Stimulated activated effector memory CD8-positive, alpha-beta T cell treated with anti-CD3 and anti-CD28 coated beads, Interleukin-12 subunit alpha, Interleukin-12 subunit beta, amount 100 ng/mL, for 72 hours (primary cell): Measurements from ENCODE around the gene ARHGAP26.
A peak's percentile ranks its signal among the peaks of the same experiment; 100 is the strongest.

Experiments used
- ATAC-seq: fragments of 150-1000 bp; cut with Tn5 transposase; 2 replicates; pipeline ENCODE4 v1.10.0; 2021
- DNase-seq, 2 donors: peaks; one replicate each; pipeline ENCODE4 v3.0.0; 2021 to 2022; ENCODE audit warnings: low spot score in 2 of 2
- H3K27ac Mint-ChIP-seq: one replicate; pipeline ENCODE4 v1.8.0; 2022; ENCODE audit warnings: mild to moderate bottlenecking, mixed read lengths
- H3K36me3 Mint-ChIP-seq: one replicate; pipeline ENCODE4 v1.8.0; 2022; ENCODE audit warnings: mild to moderate bottlenecking, mixed read lengths
- H3K4me1 Mint-ChIP-seq: one replicate; pipeline ENCODE4 v1.8.0; 2022; ENCODE audit warnings: mixed read lengths
- H3K4me3 Mint-ChIP-seq: one replicate; pipeline ENCODE4 v1.8.0; 2022; ENCODE audit warnings: mild to moderate bottlenecking, mixed read lengths
- H3K9me3 Mint-ChIP-seq: one replicate; pipeline ENCODE4 v1.8.0; 2022; ENCODE audit warnings: mixed read lengths

The ARHGAP26 gene

DNA sequence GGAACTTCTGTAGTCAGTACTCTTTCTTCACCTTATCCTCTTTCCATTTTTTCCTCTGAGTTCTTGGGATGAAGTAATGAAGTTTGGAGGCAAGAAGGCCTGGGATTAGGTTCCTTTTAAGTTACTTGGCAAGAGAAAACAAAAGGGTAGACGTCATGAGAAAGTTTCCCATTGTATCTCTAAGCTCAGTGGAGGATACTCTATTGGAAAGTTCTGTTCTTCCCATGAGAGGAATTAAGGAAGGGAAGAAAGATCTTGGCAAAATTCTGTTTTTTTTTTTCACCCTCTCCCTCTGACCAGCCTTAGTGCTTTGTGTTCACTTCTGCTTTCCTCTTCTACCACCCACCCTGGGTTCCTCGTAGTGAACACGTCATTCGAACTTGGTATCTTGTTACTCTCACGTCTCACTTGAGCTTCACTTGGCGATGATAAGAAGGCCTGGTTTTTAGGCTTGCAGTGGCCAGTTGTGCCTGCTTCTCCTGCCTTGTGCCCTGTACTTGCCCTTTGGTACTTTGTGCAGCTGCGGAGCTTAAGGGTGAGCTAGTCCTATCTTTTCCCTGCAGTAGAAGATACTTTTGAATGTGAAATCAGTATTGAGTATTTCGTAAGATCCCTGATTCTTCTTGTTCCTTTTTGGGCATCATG lies 67.0 kb downstream of the ARHGAP26 start:
- Mint-ChIP-seq H3K9me3 (no peaks in the 10 kb centered on the region), H3K36me3 (no peaks in the 10 kb centered on the region), H3K4me1 (peaks cover 56% of the 10 kb centered on the region), H3K27ac (no peak overlapping the region), H3K4me3 (no peak overlapping the region)
- ATAC-seq: no peak
- no peak for DNase-seq

DNA sequence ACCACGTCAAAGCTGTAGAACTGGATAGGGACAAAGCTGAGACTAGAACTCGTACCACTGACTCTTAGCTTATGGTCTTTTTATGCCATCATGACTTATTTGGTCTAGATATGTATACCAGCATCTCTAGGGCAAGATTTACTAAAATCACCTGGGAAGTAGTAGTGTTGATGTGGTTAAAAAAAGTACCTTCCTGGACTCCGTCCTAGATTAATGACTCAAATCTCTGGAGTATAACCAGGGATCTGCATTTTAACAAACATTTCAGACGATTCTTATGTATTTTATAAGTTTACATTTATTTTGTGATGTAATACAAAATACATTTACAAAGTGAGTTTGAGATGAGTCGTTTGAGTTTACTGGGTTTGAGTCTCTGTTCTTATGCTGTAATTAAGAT lies 68.7 kb downstream of the ARHGAP26 start:
- peaks cover 56% of the 10 kb centered on the region for H3K4me1 Mint-ChIP-seq

DNA sequence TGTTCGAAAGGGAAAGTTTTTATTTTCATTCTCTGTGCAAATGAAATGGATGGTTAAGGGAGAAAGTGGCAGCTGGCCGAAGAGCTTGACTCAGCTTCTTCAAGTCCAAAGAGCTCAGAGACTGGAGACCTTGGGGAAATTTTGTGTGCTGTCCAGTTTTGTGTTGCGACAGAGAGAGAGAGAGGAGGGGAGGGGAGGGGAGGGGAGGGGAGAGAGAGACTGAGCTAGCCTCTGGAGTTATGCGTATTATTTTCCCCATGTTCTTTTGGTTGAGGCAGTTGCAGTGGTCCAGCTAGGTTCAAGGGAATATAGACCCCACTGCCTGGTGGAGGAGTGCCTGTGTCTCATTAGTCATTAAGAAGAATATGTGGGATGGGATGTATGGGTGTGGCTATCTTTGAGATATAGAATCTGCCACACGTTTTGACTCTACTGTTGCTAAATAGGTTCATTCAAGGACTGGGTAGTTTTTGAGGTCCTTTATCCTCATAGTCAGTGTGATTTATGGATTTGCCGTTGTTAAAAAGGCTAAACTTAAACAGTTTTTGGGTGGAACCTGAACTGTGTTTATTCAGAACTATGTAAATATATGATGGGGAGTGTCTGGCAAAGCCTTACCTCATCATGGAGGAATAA lies 69.7 kb downstream of the ARHGAP26 start:
- ATAC-seq (no peak), DNase-seq (no peak)
- no peaks in the 10 kb centered on the region for H3K36me3 Mint-ChIP-seq
- H3K4me3 Mint-ChIP-seq: no peak overlapping the region
- peaks cover 53% of the 10 kb centered on the region for H3K4me1 Mint-ChIP-seq
- H3K27ac Mint-ChIP-seq: no peak overlapping the region
- H3K9me3 Mint-ChIP-seq: no peaks in the 10 kb centered on the region

More for the DNA sequence above, 68.7 kb downstream of the ARHGAP26 start:
- no peak for ATAC-seq
- no peak overlapping the region for H3K4me3 Mint-ChIP-seq
- H3K27ac Mint-ChIP-seq: no peak overlapping the region
- H3K9me3 Mint-ChIP-seq: no peaks in the 10 kb centered on the region
- H3K36me3 Mint-ChIP-seq: no peaks in the 10 kb centered on the region
- DNase-seq: no peak

DNA sequence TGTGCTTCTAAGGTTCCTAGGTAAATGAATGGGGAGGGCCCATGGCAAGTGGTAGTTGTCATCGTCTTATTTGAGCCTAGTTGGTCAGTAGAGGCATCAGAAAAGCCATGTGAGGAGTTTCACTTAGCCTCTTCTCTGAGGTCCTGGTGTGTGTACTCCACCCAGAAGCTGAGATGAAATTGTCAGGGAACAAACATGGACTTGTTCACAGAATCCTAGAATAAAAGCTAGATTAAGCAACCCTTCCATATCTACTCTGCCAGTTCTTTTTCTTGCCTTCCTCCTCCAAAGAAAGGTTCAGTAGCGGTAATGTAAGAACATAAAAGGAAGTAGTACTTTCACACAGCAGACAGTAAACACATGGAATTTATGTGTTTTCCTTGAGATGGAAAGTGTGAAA lies 70.4 kb downstream of the ARHGAP26 start:
- ATAC-seq: no peak
- Mint-ChIP-seq H3K4me3 (no peak overlapping the region), H3K9me3 (no peaks in the 10 kb centered on the region), H3K36me3 (no peaks in the 10 kb centered on the region), H3K27ac (no peak overlapping the region), H3K4me1 (peaks cover 53% of the 10 kb centered on the region)
- DNase-seq: no peak

DNA sequence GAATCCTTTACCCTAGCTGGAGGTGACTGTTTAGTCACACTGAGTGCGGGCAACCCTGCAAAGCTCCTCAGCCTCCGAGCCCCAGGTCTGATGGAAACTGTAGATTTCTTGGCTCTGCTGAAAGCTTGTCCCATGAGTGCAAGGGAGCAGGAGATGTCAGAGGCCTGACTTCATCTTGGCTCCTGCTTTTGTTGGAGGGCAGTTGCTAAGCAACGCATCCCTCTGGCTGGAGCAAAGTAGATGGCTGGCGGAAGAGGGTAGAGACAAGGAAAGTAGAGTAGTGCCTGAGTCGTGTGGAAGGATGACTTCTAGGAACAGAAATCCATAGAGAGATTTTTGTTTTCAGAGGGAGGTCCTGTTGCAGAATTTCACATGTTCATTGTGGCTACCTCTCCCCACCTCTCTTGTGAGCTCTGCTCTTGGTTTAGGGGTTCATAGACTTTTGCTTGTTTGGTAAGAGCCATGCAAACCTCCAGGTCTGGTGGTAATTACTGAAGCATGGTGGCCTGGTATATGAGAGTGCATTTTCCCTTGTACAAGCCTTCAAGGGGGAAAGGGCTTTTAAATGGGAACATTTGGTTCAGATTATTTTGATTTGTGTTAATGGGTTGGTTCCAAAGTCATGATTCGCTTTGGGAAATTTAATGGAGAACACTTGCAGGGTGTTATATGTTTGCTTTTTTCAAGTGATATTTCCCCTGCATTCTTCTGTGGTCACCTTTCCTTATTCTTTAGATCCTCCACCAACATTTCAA lies 71.5 kb downstream of the ARHGAP26 start:
- DNase-seq (no peak), ATAC-seq (no peak)
- Mint-ChIP-seq H3K36me3 (no peaks in the 10 kb centered on the region), H3K27ac (no peak overlapping the region), H3K4me1 (peaks cover 55% of the 10 kb centered on the region), H3K4me3 (no peak overlapping the region), H3K9me3 (no peaks in the 10 kb centered on the region)

DNA sequence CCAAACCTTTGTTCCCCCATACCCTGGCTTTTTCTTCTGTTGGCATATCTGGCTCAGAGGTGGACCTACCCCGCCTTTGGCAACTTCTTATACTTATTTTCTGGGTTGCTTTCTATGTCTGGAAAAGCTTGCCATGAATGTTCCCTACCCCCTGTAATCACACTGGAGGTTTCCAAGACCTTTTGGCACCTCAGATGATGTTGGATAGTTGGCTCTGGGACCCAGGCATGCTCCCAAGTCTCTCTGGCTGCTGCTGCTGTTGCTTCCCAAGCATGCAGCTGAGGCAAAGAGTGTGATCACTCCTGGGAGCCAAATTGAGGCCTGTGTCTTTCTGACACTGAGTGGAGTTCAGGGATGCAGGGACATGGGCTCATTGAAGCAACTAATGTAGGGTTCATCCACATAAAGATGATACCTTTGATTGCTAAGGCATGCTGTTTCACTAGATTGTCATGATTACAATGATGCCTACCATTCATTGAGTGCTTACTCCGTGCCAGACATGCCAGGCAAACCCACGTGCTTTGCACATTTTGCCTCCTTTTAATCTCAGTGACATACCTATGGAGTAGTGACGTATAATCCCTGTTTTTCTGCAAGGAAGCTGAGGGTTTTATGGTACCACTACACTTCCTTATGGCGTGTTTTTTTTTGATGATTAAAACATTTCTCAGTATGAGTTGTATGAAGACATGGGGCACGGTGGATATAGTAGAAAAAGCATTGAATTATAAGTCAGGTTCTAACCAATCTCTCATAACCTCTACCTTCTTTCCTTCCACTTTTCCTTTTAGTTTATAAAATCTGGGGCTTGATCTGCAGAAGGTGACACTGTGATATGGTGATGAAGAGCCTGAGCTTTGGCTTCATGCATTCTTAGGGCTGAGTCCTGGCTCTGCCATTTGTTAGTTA lies 73.1 kb downstream of the ARHGAP26 start:
- Mint-ChIP-seq H3K27ac (no peak overlapping the region), H3K4me1 (peaks cover 60% of the 10 kb centered on the region), H3K36me3 (no peaks in the 10 kb centered on the region), H3K9me3 (no peaks in the 10 kb centered on the region), H3K4me3 (no peak overlapping the region)
- ATAC-seq (peak; percentile 50), DNase-seq (no peak)

DNA sequence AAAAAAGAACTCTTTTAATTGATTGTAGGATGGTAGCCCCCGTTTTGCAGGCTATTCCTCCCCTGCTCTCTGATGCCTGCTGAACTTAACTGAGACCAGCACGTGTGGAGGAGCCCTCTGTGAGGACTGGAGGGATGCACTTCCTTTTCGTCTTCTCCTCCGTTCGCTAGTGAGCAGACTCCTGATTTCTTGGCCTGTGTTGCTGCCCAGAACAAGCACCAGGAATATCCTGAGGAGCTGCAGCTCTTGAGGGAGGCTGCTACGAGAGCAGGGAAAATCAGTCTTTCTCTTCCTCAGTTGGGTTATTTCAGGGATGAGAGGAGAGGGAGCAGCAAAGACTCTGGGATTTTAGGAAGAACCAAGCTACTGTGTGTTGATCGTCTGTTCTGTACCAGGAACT lies 74.7 kb downstream of the ARHGAP26 start:
- Mint-ChIP-seq H3K4me1 (peaks cover 75% of the 10 kb centered on the region), H3K36me3 (no peaks in the 10 kb centered on the region), H3K27ac (peak overlapping the region; percentile 61), H3K9me3 (no peaks in the 10 kb centered on the region), H3K4me3 (peak overlapping the region; percentile 38)
- ATAC-seq: no peak
- DNase-seq: no peak

DNA sequence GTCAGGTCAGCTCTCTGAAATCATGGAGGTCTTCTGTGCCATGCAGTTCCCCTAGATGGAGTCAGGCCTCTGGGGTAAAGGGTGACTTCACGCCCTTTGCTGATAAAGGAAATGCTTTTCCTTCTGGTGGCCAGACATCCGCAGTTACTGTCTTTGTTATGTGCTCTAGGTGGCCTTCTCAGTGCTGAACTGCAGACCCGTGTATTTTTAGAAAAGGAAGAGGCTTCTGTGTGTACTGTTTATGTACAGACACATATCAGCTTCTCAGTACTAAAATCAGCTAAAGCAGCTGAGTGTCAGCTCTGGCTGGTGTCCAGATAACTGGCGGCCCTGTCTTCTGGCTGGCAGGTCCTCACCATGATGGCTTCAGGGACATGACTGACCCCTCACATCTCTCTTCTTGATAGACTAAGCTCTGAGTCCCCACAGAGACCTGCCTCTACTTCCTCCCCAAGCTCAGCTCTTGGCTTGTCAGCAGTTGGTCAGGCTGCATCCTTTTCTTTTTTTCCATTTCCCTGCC lies 75.3 kb downstream of the ARHGAP26 start:
- Mint-ChIP-seq H3K9me3 (no peaks in the 10 kb centered on the region), H3K4me3 (peak overlapping the region; percentile 38), H3K36me3 (no peaks in the 10 kb centered on the region), H3K27ac (peak overlapping the region; percentile 61), H3K4me1 (peaks cover 81% of the 10 kb centered on the region)
- ATAC-seq (peak; percentile 66), DNase-seq (no peak)

DNA sequence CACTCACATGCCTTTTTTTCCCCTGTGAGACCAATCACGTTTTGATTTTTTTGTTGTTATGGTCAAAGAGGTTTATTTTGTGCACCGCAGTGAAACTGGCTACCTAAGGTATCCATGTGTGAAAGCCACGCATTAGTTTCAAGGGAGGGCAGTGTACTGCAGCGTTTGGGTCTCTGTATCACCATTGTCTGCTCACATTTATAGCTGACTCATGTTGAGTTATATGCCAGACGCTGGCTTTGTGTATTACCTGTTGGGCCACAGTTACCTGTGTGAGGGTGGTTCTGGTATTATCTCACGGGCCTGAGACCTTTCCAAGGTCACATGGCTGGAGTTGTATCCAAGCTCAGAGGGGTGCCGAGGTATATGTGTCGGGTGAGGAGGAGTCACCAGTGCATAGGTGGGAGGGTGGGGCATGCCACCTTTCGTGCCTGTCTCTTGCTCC lies 75.8 kb downstream of the ARHGAP26 start:
- Mint-ChIP-seq H3K9me3 (no peaks in the 10 kb centered on the region), H3K36me3 (no peaks in the 10 kb centered on the region), H3K4me1 (peaks cover 77% of the 10 kb centered on the region), H3K4me3 (peak overlapping the region; percentile 38), H3K27ac (peak overlapping the region; percentile 61)
- DNase-seq: no peak
- peak; percentile 79 for ATAC-seq

DNA sequence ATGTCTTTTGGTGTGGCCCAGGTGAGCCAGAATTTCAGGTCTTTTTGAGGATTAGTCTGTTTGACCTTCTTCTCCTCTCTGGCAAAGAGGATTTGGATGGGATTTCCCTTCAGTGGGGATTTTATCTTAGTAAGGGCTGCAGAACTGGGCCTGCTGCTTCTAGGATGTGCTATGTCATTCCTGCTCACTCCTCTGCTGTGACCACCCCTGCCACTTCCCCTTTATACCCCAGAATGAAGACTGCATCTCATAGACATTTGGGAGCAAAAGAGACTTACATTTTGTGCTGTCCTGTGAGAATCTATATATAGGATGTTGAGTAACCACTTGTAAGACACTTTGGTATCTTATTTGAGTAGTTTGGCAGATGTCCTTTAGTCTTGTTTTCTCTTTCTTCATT lies 76.2 kb downstream of the ARHGAP26 start:
- DNase-seq (no peak), ATAC-seq (no peak)
- Mint-ChIP-seq H3K36me3 (no peaks in the 10 kb centered on the region), H3K9me3 (no peaks in the 10 kb centered on the region), H3K4me3 (no peak overlapping the region), H3K4me1 (peaks cover 74% of the 10 kb centered on the region), H3K27ac (peak overlapping the region; percentile 61)

DNA sequence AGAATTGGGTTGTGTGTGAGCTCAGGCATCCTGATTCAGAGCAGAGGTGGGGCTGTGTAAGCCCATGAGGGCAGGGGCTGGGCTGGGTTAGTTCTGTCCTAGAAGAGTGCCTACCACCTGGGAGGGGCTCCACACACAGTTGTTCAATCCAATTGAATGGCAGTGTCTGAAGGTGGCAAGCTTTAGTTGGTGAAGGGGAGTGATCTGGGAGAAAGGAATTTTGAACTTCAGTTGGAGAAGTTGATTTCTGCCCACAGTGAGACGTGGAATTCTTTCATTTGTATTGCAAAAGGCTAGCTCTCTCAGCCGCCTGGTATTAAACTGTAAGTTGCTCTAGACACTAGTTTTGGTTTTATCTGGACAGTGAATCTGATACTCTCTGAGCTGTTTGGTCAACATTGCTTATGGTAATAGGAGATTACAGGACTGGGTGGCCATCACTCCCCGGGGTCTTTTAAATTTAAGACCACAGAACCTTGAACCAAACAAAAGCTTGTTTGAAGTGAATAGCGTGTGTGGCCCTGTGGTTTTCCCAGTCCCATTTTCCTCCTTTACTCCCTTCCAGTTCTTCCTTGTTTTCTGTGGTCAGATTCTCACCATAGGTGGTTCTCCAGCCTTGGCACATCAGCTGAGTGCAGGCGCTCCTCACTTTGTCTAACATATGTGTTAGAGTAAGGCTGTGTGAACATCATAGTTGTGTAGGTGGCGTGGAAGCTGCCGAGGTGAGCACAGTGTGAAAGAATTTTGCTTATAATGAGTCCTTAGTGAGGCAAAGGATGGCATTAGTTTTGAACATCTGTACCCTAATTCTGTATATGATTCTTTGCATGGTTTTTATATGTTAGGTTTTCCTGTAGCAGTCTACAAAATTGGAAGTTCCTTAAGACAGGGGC lies 78.0 kb downstream of the ARHGAP26 start:
- peaks cover 82% of the 10 kb centered on the region for H3K4me1 Mint-ChIP-seq
- no peak for ATAC-seq
- no peaks in the 10 kb centered on the region for H3K9me3 Mint-ChIP-seq
- H3K36me3 Mint-ChIP-seq: no peaks in the 10 kb centered on the region
- DNase-seq: no peak
- no peak overlapping the region for H3K4me3 Mint-ChIP-seq
- peak overlapping the region; percentile 38 for H3K27ac Mint-ChIP-seq

DNA sequence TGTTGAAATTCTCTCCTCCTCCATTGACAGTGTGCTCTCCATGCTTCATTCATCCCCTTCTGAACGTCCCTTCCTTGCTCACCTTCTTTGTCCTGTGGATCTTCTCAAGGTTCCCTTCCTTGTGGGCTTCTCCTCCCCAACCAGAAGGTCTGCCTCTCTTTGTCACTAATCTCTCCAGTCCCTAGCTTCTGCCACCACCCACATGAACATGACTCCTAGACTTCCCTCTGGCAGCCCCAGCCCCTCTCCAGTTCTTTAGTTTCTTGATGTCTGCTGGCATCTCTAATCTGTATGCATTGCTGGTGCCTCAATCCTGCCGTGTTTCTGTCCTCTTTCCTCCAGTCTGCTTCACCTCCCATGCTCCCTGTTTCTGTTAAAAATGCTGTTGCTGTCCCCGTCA lies 79.3 kb downstream of the ARHGAP26 start:
- ATAC-seq (no peak), DNase-seq (no peak)
- peak overlapping the region; percentile 32 for H3K27ac Mint-ChIP-seq
- H3K36me3 Mint-ChIP-seq: no peaks in the 10 kb centered on the region
- no peak overlapping the region for H3K4me3 Mint-ChIP-seq
- H3K4me1 Mint-ChIP-seq: peaks cover 85% of the 10 kb centered on the region
- H3K9me3 Mint-ChIP-seq: no peaks in the 10 kb centered on the region

DNA sequence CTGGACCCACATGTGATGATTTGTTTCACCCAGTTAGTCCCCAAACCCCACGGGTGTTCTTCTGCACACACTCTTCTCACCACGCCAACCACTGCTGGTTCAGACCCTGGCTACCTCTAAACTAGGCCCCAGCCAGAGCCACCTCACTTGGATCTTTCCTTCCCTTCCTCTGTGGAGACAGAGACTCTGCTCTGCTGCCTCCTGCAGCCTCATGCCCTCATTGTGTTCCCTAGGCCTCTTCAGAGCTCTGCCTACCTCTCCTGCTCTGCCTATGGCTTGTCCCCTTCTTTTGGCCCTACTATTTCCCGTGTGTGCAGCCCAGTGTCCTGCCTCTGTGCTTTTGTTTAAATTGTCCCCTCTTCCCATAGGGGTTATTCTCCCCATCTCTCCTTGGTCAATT lies 79.7 kb downstream of the ARHGAP26 start:
- H3K4me3 Mint-ChIP-seq: no peak overlapping the region
- no peaks in the 10 kb centered on the region for H3K36me3 Mint-ChIP-seq
- H3K9me3 Mint-ChIP-seq: no peaks in the 10 kb centered on the region
- ATAC-seq: no peak
- no peak for DNase-seq
- peaks cover 85% of the 10 kb centered on the region for H3K4me1 Mint-ChIP-seq
- H3K27ac Mint-ChIP-seq: peak overlapping the region; percentile 32

DNA sequence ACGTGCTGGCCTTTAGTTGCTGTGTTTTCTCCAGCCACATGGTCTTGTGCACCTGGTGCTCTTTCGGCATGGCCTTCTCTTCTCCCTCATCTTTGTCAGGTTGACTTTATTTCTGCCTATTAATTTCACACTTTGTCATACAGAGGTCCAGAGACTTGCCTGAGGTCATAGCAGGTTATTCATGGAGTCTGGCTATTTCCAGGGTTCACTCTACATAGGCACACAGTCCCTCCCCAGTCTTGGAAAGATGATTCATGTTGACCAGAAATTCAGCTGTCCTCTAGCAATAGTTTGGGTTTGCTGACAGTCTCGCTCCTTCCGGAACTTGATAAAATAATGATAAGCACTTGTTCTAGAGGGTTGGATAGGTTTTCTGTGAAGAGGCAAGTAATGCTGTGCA lies 81.6 kb downstream of the ARHGAP26 start:
- DNase-seq (no peak), ATAC-seq (no peak)
- H3K27ac Mint-ChIP-seq: no peak overlapping the region
- no peaks in the 10 kb centered on the region for H3K9me3 Mint-ChIP-seq
- peaks cover 81% of the 10 kb centered on the region for H3K4me1 Mint-ChIP-seq
- no peak overlapping the region for H3K4me3 Mint-ChIP-seq
- no peaks in the 10 kb centered on the region for H3K36me3 Mint-ChIP-seq
